ENCODE measurements around the gene MAPK10.
"Not testable (repeated sequence)": the region's sequence is repeated elsewhere in the genome, so short reads cannot be mapped to it uniquely, and the experiment has no call there.

Gene MAPK10

GRCh38 chr4:86174506-86174905 is 185.3 kb downstream of the MAPK10 start:
- no peak for DNase-seq

DNA sequence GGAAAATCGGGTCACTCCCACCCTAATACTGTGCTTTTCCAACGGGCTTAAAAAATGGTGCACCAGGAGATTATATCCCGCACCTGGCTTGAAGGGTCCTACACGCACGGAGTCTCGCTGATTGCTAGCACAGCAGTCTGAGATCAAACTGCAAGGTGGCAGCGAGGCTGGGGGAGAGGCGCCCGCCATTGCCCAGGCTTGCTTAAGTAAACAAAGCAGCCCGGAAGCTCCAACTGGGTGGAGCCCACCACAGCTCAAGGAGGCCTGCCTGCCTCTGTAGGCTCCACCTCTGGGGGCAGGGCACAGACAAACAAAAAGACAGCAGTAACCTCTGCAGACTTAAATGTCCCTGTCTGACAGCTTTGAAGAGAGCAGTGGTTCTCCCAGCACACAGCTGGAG is 191.5 kb downstream of the MAPK10 start:
- DNase-seq = not testable (repeated sequence)

GRCh38 chr4:86160426-86160825 is 199.4 kb downstream of the MAPK10 start:
- no peak for DNase-seq

DNA sequence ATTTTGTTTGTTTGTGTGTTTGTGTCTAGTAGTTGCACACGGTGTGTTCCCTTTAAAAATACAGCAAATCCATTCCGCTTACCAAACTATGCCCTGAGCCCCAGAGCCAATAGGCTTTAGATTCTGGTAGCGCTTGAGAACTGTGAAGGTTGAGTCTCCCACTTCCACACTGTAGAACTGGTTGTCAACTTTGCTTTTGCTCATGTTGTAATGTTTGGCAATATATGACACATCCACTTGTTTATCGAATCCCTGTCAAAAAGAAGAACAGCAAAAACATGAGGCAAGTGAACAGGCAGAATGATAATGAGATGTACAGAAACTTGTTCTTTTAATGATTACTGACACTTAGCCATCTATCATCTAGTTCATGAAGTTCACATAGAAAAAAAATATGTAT is 200.6 kb downstream of the MAPK10 start:
- DNase-seq = no peak

- DNase-seq = no peak
Observed at GRCh38 chr4:86156531-86156930, 203.3 kb downstream of the MAPK10 start.

GRCh38 chr4:86155766-86156165 is 204.1 kb downstream of the MAPK10 start:
- DNase-seq = no peak

DNA sequence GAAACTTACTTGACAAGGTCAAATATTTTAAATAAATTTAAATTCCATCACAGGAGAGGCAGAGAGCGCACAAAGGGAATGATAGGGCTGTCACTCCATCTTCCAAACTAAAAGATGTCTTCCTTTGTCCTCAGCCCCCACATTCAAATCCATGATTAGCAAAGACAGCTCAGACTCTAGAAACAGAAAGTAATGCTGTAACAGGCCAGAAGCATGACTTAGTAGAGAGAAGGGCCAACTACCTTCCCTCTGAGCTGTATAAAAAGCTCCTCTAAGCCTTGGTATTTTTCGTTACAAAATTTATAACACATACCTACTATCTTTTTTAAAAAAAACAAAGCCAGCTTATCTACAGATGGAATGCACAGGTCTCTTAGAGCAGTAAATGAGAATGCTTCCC is 207.4 kb downstream of the MAPK10 start:
- DNase-seq = no peak

- no peak for DNase-seq
Observed at GRCh38 chr4:86151196-86151595, 208.7 kb downstream of the MAPK10 start.

DNA sequence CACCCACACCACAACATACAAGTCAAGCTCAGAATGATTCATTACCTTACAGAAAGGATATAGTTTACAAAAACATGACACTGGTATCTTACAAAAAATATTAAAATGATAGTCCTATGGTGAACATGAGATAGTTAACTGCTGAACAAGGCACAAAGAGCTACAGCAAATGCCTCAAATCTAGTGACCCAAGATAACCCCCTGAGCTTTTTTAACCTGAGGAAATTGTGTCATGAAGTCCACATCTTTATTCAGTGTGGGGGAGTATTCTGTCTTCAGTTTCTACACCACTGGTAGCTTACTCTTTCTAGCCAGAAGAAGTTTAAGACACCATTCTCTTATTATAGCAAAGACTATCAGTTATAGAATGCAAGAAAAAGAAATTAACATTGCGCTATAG is 218.7 kb downstream of the MAPK10 start:
- DNase-seq = no peak

GRCh38 chr4:86132468-86132867 is 227.4 kb downstream of the MAPK10 start:
- no peak for DNase-seq

GRCh38 chr4:86131456-86131855 is 228.4 kb downstream of the MAPK10 start:
- DNase-seq = no peak

DNA sequence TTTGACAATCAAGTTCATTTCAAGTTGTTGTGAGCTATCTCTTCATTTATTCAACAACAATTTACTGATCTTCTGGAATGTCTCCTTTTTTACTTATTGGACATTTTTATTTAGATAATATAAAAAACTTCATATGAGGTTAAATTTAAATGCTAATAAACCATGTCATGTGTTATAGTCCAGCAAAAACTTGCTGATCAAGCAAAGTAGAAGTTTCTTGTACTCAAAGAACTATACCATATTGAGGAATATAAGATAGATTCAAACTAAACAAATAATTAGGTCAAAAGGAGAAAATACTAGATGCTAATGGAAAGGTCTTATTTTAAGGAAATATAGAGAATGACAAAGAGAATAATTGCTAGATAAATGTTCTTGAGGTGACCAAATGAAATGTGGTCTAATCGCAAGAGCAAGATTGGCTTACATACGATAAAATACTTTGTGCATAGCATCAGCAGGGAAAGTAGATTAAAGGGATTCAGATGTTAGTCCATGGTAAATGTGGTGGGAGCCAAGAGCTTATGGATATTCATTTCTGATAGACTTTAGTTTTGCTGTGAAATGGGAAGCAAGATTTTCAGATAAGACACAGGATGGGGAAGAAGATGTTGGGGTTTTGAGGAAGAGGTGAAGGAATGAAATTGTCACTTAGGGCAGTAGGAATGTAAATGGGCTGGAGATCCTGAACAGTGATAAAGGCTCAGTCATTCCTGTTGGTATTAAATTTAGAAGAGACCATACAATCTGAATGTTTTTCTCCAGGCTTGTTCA is 229.5 kb downstream of the MAPK10 start:
- no peak for DNase-seq

GRCh38 chr4:86129546-86129945 is 230.3 kb downstream of the MAPK10 start:
- DNase-seq = no peak

- no peak for DNase-seq
Observed at GRCh38 chr4:86122404-86122803, 237.4 kb downstream of the MAPK10 start.

- no peak for DNase-seq
Observed at GRCh38 chr4:86118711-86119110, 241.1 kb downstream of the MAPK10 start.

- DNase-seq = no peak
Observed at GRCh38 chr4:86117705-86118302, 242.0 kb downstream of the MAPK10 start.

- DNase-seq = no peak
Observed at GRCh38 chr4:86114563-86114962, 245.3 kb downstream of the MAPK10 start.

- no peak for DNase-seq
Observed at GRCh38 chr4:86108834-86109233, 251.0 kb downstream of the MAPK10 start.

GRCh38 chr4:86108137-86108536 is 251.7 kb downstream of the MAPK10 start:
- no peak for DNase-seq

GRCh38 chr4:86107112-86107511 is 252.7 kb downstream of the MAPK10 start:
- no peak for DNase-seq

GRCh38 chr4:86106475-86106874 is 253.4 kb downstream of the MAPK10 start:
- DNase-seq = no peak

GRCh38 chr4:86101841-86102240 is 258.0 kb downstream of the MAPK10 start:
- DNase-seq = no peak

- no peak for DNase-seq
Observed at GRCh38 chr4:86101410-86101809, 258.4 kb downstream of the MAPK10 start.

- no peak for DNase-seq
Observed at GRCh38 chr4:86100539-86101215, 259.2 kb downstream of the MAPK10 start.

Data from stimulated activated CD4-positive, alpha-beta T cell treated with anti-CD3 and anti-CD28 coated beads, Interleukin-2, amount 100 ng/mL, for 48 hours (primary cell).